Left cardiac atrium (tissue), 4 donors: ENCODE data around the gene TIMELESS. TPM values are rescaled to one million over a fixed set of nuclear protein-coding genes. Genes with fewer than 3 reads are reported as not detected.

Experiments
- ATAC-seq, 2 donors: fragments of 200-7000 bp; cut with Tn5 transposase; one replicate each; pipeline ENCODE4 v1.9.1; 2020; ENCODE audit warnings: mild to moderate bottlenecking in 2 of 2, moderate library complexity in 2 of 2
- DNase-seq: peaks from one replicate; pipeline ENCODE4 v3.0.0-alpha.2; 2020
- intact Hi-C, 2 donors: fragments of 100-400 bp; cut with DNase I; formaldehyde crosslinking; loops; one replicate each; pipeline versions ENCODE4 v1.14.1 to v1.15.1; 2022 to 2023
- total RNA-seq, 2 donors: library from RNA; stranded (reverse); fragmentation: NEBNext Ultra II Directional; extraction: Animal tissue kit (Norgen Biotek cat#: 25700); gene quantifications; one replicate each; pipeline ENCODE4 v1.2.1, GENCODE V29; 2021
- donor health status: DM: no; HTN: yes; CAD: no.
- donor health status: DM: no; HTN: yes; CAD: no; lungs with severe emphysema.
- donor health status: DM: yes; HTN: yes; CAD: no.
- donor health status: Dilated cardiomyopathy.

Gene TIMELESS
- total RNA-seq, 2 donors from 2014 or later, result 3.3 to 4.0 TPM

DNA sequence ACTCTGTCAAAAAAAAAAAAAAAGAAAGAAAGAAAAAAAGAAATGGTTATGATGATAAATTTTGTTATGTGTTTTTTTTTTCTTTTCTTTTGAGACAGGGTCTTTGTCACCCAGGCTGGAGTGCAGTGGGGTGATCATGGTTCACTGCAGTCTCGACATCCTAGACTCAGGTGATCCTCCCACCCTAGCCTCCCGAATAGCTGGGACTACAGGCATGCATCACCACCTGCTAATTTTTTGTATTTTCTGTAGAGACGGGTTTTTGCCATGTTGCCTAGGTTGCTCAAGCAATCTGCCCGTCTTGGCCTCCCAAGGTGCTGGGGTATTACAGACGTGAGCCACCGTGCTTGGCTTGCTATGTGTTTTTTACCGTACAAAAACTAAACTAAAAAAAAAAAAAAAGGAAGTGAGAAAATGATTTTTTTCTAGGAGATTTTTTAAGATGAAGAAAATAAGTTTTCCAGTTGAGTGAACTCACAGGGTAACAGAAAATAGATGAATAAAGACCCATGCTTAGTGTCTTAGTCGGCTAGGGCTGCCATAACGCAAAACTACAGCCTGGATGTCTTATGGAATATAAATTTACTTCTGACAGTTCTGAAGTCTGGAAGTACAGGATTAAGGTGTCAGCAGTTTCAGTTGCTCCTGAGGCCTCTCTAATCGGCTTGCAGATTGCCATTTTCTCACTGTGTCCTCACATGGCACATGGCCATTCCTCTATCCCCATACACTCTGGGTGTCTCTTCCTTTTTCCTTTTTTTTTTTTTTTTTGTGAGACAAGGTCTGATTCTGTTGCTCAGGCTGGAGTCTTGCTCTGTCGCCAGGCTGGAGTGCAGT is 73.4 kb downstream of the TIMELESS start:
- intact Hi-C loops, result no loop called here
- no peak for ATAC-seq

DNA sequence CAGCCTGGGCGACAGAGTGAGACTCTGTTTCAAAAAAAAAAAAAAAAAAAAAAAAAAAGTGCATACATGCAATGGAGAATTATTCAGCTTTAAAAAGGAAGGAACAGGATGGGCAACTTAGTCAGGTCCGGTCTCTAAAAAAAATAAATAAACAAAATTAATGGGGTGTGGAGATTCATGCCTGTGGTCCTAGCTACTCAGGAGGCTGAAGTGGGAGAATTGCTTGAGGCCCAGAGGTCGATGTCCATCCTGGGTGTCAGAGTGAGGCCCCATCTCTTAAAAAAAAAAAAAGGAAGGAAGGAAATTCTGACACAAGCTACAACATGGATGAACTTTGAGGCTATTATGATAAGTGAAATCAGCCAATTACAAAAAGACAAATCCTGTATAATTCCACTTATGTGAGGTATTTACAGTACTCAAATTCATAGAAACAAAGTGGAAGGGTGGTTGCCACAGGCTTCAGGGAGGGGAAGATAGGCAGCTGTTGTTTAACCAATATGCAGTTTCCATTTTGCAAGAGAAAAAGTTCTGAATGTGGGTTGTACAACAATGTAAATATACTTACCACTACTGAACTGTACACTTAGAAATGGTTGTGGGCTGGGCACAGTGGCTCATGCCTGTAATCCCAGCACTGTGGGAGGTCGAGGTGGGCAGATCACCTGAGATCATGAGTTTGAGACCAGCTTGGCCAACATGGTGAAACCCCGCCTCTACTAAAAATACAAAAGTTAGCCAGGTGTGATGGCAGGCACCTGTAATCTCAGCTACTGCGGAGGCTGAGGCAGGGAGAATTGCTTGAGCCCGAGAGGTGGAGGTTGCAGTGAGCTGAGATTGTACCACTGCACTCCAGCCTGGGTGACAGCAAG is 74.3 kb downstream of the TIMELESS start:
- ATAC-seq (no peak), DNase-seq (no peak)

More for the DNA sequence above, 73.4 kb downstream of the TIMELESS start:
- DNase-seq, result no peak

DNA sequence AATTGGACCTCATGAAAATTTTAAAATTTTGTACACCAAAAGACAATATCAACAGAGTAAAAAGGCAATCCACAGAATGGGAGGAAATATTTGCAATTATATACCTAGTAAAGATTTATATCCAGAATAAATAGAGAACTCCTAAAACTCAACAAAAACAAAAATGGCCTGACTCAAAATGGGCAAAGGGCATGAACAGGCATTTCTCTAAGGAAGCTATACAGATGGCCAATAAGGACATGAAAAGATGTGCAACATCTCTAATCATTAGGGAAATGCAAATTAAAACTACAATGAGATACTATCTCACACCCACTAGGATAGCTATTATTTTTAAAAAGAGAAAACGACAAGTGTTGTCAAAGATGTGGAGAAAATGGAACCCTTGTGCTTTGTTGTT is 75.7 kb downstream of the TIMELESS start:
- intact Hi-C loops, result no loop called here
- DNase-seq (no peak), ATAC-seq (no peak)

More for the DNA sequence above, 74.3 kb downstream of the TIMELESS start:
- intact Hi-C loops, result no loop called here

- intact Hi-C loops, result no loop called here
- DNase-seq, result no peak
- no peak for ATAC-seq
Measured at GRCh38 chr12:56366948-56367347, 82.3 kb downstream of the TIMELESS start.

Other genes with a start within 250 kb of the TIMELESS start
- 10 to 100 TPM; 42.8 to 49.4 TPM for gene RNF41, start 227.5 kb downstream of the TIMELESS start, total RNA-seq
- gene NABP2, start 225.1 kb downstream of the TIMELESS start, total RNA-seq, result 10 to 100 TPM; 19.4 to 21.7 TPM
- gene SLC39A5, start 219.4 kb downstream of the TIMELESS start, total RNA-seq, result not detected
- gene ANKRD52, start 191.0 kb downstream of the TIMELESS start, total RNA-seq, result 10 to 100 TPM; 20.3 to 24.1 TPM
- gene COQ10A, start 182.5 kb downstream of the TIMELESS start, total RNA-seq, result 10 to 100 TPM; 76.2 to 98.3 TPM
- 100 to 1,000 TPM; 526 to 581 TPM for gene CS, start 149.1 kb downstream of the TIMELESS start, total RNA-seq
- gene CNPY2, start 133.4 kb downstream of the TIMELESS start, total RNA-seq, result 10 to 100 TPM; 54.1 to 60.7 TPM
- gene PAN2, start 115.4 kb downstream of the TIMELESS start, total RNA-seq, result 10 to 100 TPM; 38.5 to 39.4 TPM
- gene IL23A, start 110.5 kb downstream of the TIMELESS start, total RNA-seq, result not detected
- gene STAT2, start 89.3 kb downstream of the TIMELESS start, total RNA-seq, result 10 to 100 TPM; 52.2 to 68.1 TPM
- gene APOF, start 86.6 kb downstream of the TIMELESS start, total RNA-seq, result not detected
- under 1 TPM in 1 of 2 donors, not detected in 1; 0.50 TPM for gene MIP, start 5.2 kb upstream of the TIMELESS start, total RNA-seq
- gene SPRYD4, start 19.2 kb upstream of the TIMELESS start, total RNA-seq, result 1 to 10 TPM; 2.3 to 3.2 TPM
- gene GLS2, start 38.7 kb upstream of the TIMELESS start, total RNA-seq, result under 1 TPM; 0.35 to 0.42 TPM
- gene RBMS2, start 72.4 kb upstream of the TIMELESS start, total RNA-seq, result 10 to 100 TPM; 32.6 to 40.7 TPM
- gene BAZ2A, start 180.9 kb upstream of the TIMELESS start, total RNA-seq, result 10 to 100 TPM; 38.3 to 54.1 TPM
- gene ATP5F1B, start 196.6 kb upstream of the TIMELESS start, total RNA-seq, result 1,000 to 10,000 TPM; 1,539 to 1,844 TPM
- gene PTGES3, start 238.9 kb upstream of the TIMELESS start, total RNA-seq, result 100 to 1,000 TPM; 126 to 138 TPM